Measurements from ENCODE around the gene TAS2R7. TPM values are rescaled to one million over a fixed set of nuclear protein-coding genes. Genes with fewer than 3 reads are reported as not detected.

TAS2R7 gene
- total and polyA plus RNA-seq, 3 donors from 2014 or later: not detected

GRCh38 chr12:10842862-10843261 lies 40.4 kb upstream of the TAS2R7 start:
- no peak overlapping the region for H3K27ac ChIP-seq
- no peaks in the 10 kb centered on the region for H3K9me3 ChIP-seq
- no peaks in the 10 kb centered on the region for H3K36me3 ChIP-seq (ENCODE audit: low read depth, missing control alignments)
- H3K4me3 ChIP-seq: no peak overlapping the region
- intact Hi-C loops (cut with DNase I; ENCODE audit: low total_unique reads): no loop called here
- no peaks in the 10 kb centered on the region for H3K27me3 ChIP-seq
- 93 to 100% methylated on average over 1 to 2 of the region's 2 CpGs for WGBS, 2 donors
- no peak for DNase-seq
- no peaks in the 10 kb centered on the region for H3K4me1 ChIP-seq
- TF ChIP-seq POLR2A (IDR thresholded peaks at IDR 0.05) (no peak), CTCF (IDR thresholded peaks at IDR 0.05) (no peak)

- WGBS, 2 donors: 80 to 90% methylated on average over 3 of the region's 3 CpGs
- no peak overlapping the region for H3K27ac ChIP-seq
- no peaks in the 10 kb centered on the region for H3K9me3 ChIP-seq
- TF ChIP-seq CTCF (IDR thresholded peaks at IDR 0.05) (no peak), POLR2A (IDR thresholded peaks at IDR 0.05) (no peak)
- no peaks in the 10 kb centered on the region for H3K27me3 ChIP-seq
- no peaks in the 10 kb centered on the region for H3K36me3 ChIP-seq (ENCODE audit: low read depth, missing control alignments)
- intact Hi-C loops (cut with DNase I; ENCODE audit: low total_unique reads): no loop called here
- no peaks in the 10 kb centered on the region for H3K4me1 ChIP-seq
- no peak for DNase-seq
- H3K4me3 ChIP-seq: no peak overlapping the region
Observed at GRCh38 chr12:10838461-10838860, 36.0 kb upstream of the TAS2R7 start.

- no peaks in the 10 kb centered on the region for H3K4me1 ChIP-seq
- TF ChIP-seq CTCF (IDR thresholded peaks at IDR 0.05): no peak
- no peak for TF ChIP-seq POLR2A (IDR thresholded peaks at IDR 0.05)
- no peaks in the 10 kb centered on the region for H3K9me3 ChIP-seq
- 86 to 95% methylated on average over 1 of the region's 1 CpG for WGBS, 2 donors
- no peaks in the 10 kb centered on the region for H3K27me3 ChIP-seq
- no peak overlapping the region for H3K4me3 ChIP-seq
- intact Hi-C loops (cut with DNase I; ENCODE audit: low total_unique reads): no loop called here
- no peaks in the 10 kb centered on the region for H3K36me3 ChIP-seq (ENCODE audit: low read depth, missing control alignments)
- DNase-seq: no peak
- no peak overlapping the region for H3K27ac ChIP-seq
Observed at GRCh38 chr12:10829994-10830393, 27.6 kb upstream of the TAS2R7 start.

- Histone ChIP-seq H3K9me3 (no peaks in the 10 kb centered on the region), H3K36me3 (ENCODE audit: low read depth, missing control alignments) (no peaks in the 10 kb centered on the region), H3K4me3 (no peak within 1 kb of the TSS), H3K27ac (no peak within 1 kb of the TSS), H3K4me1 (no peaks in the 10 kb centered on the region), H3K27me3 (no peaks in the 10 kb centered on the region)
- DNase-seq: no peak
- TF ChIP-seq POLR2A (IDR thresholded peaks at IDR 0.05) (no peak), CTCF (IDR thresholded peaks at IDR 0.05) (no peak)
- WGBS, 2 donors: 93 to 95% methylated on average over 3 of the region's 3 CpGs
- intact Hi-C loops (cut with DNase I; ENCODE audit: low total_unique reads): no loop called here
Observed at GRCh38 chr12:10826258-10826657, 23.8 kb upstream of the TAS2R7 start, which contains the start of gene TAS2R10. TSS of gene TAS2R10 (minus strand) at chr12:10826358. CDS start at chr12:10826269, 89 bp downstream.

GRCh38 chr12:10824957-10825356 lies 22.5 kb upstream of the TAS2R7 start:
- TF ChIP-seq POLR2A (IDR thresholded peaks at IDR 0.05): no peak
- TF ChIP-seq CTCF (IDR thresholded peaks at IDR 0.05): no peak
- no peaks in the 10 kb centered on the region for H3K9me3 ChIP-seq
- H3K36me3 ChIP-seq (ENCODE audit: low read depth, missing control alignments): no peaks in the 10 kb centered on the region
- intact Hi-C loops (cut with DNase I; ENCODE audit: low total_unique reads): no loop called here
- H3K27ac ChIP-seq: no peak overlapping the region
- WGBS, 2 donors: 74 to 85% methylated on average over 3 of the region's 3 CpGs
- no peaks in the 10 kb centered on the region for H3K27me3 ChIP-seq
- no peak for DNase-seq
- H3K4me3 ChIP-seq: no peak overlapping the region
- H3K4me1 ChIP-seq: no peaks in the 10 kb centered on the region
